Measurements from ENCODE around the gene ALK.

The ALK gene

GRCh38 chr2:29394311-29394980 is 526.9 kb downstream of the ALK start:
- TF ChIP-seq TAF1 (IDR thresholded peaks at IDR 0.05; ENCODE audit: borderline replicate concordance, insufficient read depth, low read length) (no peak), POLR2AphosphoS5 (IDR thresholded peaks at IDR 0.05; ENCODE audit: low read depth, low read length) (no peak), FOXP2 (optimal IDR thresholded peaks at IDR 0.05; ENCODE audit: borderline replicate concordance, extremely low read depth, extremely low read length, insufficient read depth) (no peak), REST (IDR thresholded peaks at IDR 0.05; ENCODE audit: insufficient read depth in 1 of 2, low read depth in 2 of 2, low read length in 2 of 2) (no peak), SIN3A (IDR thresholded peaks at IDR 0.05; ENCODE audit: borderline replicate concordance, insufficient read depth, low read length) (no peak)

GRCh38 chr2:29393676-29394075 is 527.7 kb downstream of the ALK start:
- TF ChIP-seq TAF1 (IDR thresholded peaks at IDR 0.05; ENCODE audit: borderline replicate concordance, insufficient read depth, low read length) = no peak
- no peak for TF ChIP-seq REST (IDR thresholded peaks at IDR 0.05; ENCODE audit: insufficient read depth in 1 of 2, low read depth in 2 of 2, low read length in 2 of 2)
- no peak for TF ChIP-seq SIN3A (IDR thresholded peaks at IDR 0.05; ENCODE audit: borderline replicate concordance, insufficient read depth, low read length)
- no peak for TF ChIP-seq POLR2AphosphoS5 (IDR thresholded peaks at IDR 0.05; ENCODE audit: low read depth, low read length)
- TF ChIP-seq FOXP2 (optimal IDR thresholded peaks at IDR 0.05; ENCODE audit: borderline replicate concordance, extremely low read depth, extremely low read length, insufficient read depth) = no peak

GRCh38 chr2:29392774-29393173 is 528.6 kb downstream of the ALK start:
- no peak for TF ChIP-seq REST (IDR thresholded peaks at IDR 0.05; ENCODE audit: insufficient read depth in 1 of 2, low read depth in 2 of 2, low read length in 2 of 2)
- TF ChIP-seq POLR2AphosphoS5 (IDR thresholded peaks at IDR 0.05; ENCODE audit: low read depth, low read length) = no peak
- no peak for TF ChIP-seq FOXP2 (optimal IDR thresholded peaks at IDR 0.05; ENCODE audit: borderline replicate concordance, extremely low read depth, extremely low read length, insufficient read depth)
- TF ChIP-seq SIN3A (IDR thresholded peaks at IDR 0.05; ENCODE audit: borderline replicate concordance, insufficient read depth, low read length) = no peak
- no peak for TF ChIP-seq TAF1 (IDR thresholded peaks at IDR 0.05; ENCODE audit: borderline replicate concordance, insufficient read depth, low read length)

GRCh38 chr2:29390136-29390535 is 531.2 kb downstream of the ALK start:
- TF ChIP-seq POLR2AphosphoS5 (IDR thresholded peaks at IDR 0.05; ENCODE audit: low read depth, low read length) (no peak), FOXP2 (optimal IDR thresholded peaks at IDR 0.05; ENCODE audit: borderline replicate concordance, extremely low read depth, extremely low read length, insufficient read depth) (no peak), SIN3A (IDR thresholded peaks at IDR 0.05; ENCODE audit: borderline replicate concordance, insufficient read depth, low read length) (no peak), TAF1 (IDR thresholded peaks at IDR 0.05; ENCODE audit: borderline replicate concordance, insufficient read depth, low read length) (no peak), REST (IDR thresholded peaks at IDR 0.05; ENCODE audit: insufficient read depth in 1 of 2, low read depth in 2 of 2, low read length in 2 of 2) (no peak)
